ENCODE data around the gene BEND5. TPM values are rescaled to one million over a fixed set of nuclear protein-coding genes. Genes with fewer than 3 reads are reported as not detected.

Gene BEND5
- total RNA-seq, 1 donor from 2014 or later, result 10.6 TPM

DNA sequence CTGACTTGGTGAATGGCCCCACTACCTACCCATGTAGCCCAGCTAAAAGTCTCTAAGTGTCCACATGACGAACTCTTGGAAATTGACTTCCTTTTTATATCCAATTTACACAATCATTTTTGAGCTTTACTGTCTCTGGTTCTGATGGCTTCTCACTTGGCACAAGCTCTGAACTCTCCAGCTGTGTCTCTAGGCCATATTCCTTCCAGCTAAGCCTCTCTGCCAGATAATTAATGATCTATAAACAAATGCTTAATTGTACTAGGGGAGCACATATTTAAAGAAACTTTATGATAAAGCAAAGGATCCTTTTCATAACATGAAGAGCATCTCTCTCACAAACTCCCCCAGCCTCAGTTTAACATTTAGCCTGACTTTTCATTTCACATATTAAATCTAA, 16.3 kb upstream of the BEND5 start:
- DNase-seq (ENCODE audit: extremely low spot score, unreplicated experiment), result no peak
- H3K4me3 Mint-ChIP-seq, result no peak overlapping the region
- TF ChIP-seq, protein P1, sequence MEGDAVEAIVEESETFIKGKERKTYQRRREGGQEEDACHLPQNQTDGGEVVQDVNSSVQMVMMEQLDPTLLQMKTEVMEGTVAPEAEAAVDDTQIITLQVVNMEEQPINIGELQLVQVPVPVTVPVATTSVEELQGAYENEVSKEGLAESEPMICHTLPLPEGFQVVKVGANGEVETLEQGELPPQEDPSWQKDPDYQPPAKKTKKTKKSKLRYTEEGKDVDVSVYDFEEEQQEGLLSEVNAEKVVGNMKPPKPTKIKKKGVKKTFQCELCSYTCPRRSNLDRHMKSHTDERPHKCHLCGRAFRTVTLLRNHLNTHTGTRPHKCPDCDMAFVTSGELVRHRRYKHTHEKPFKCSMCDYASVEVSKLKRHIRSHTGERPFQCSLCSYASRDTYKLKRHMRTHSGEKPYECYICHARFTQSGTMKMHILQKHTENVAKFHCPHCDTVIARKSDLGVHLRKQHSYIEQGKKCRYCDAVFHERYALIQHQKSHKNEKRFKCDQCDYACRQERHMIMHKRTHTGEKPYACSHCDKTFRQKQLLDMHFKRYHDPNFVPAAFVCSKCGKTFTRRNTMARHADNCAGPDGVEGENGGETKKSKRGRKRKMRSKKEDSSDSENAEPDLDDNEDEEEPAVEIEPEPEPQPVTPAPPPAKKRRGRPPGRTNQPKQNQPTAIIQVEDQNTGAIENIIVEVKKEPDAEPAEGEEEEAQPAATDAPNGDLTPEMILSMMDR (conservative IDR thresholded peaks at IDR 0.05), result no peak
- peaks cover 5% of the 10 kb centered on the region for H3K4me1 Mint-ChIP-seq (ENCODE audit: unreplicated experiment)
- no peak overlapping the region for H3K27ac Mint-ChIP-seq
- H3K36me3 Mint-ChIP-seq, result no peaks in the 10 kb centered on the region
- H3K9me3 Mint-ChIP-seq, result peaks cover 4% of the 10 kb centered on the region
- peaks cover 13% of the 10 kb centered on the region for H3K27me3 Mint-ChIP-seq

DNA sequence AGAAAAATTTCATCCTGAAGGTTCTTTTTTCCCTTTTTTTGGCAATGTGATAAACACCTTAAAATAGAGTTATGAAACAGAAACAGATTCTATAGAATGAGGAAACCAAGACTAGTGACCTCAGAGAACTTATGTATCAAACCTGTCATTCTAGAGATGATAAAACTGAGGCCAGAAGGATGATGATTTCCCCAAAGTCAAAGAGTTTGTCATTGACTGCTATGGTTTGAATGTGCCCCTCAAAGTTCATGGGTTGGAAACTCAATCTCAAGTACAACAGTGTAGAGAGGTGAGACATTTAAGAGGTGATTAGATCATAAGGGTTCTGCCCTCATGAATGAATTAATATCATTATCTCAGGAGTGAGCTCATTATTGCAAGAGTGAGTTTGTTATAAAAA, 13.7 kb upstream of the BEND5 start:
- Mint-ChIP-seq H3K27ac (no peak overlapping the region), H3K27me3 (peaks cover 13% of the 10 kb centered on the region), H3K4me1 (ENCODE audit: unreplicated experiment) (peaks cover 5% of the 10 kb centered on the region), H3K36me3 (no peaks in the 10 kb centered on the region), H3K9me3 (peaks cover 4% of the 10 kb centered on the region), H3K4me3 (no peak overlapping the region)
- TF ChIP-seq, protein P1 (conservative IDR thresholded peaks at IDR 0.05), result no peak
- no peak for DNase-seq (ENCODE audit: extremely low spot score, unreplicated experiment)

- TF ChIP-seq, protein P1 (conservative IDR thresholded peaks at IDR 0.05), result no peak
- Mint-ChIP-seq H3K9me3 (peaks cover 4% of the 10 kb centered on the region), H3K36me3 (no peaks in the 10 kb centered on the region), H3K4me3 (no peak overlapping the region), H3K27me3 (peaks cover 13% of the 10 kb centered on the region), H3K4me1 (ENCODE audit: unreplicated experiment) (peaks cover 5% of the 10 kb centered on the region), H3K27ac (no peak overlapping the region)
- DNase-seq (ENCODE audit: extremely low spot score, unreplicated experiment), result no peak
These were observed 13.2 kb upstream of the BEND5 start for GRCh38 chr1:48789903-48790302.

DNA sequence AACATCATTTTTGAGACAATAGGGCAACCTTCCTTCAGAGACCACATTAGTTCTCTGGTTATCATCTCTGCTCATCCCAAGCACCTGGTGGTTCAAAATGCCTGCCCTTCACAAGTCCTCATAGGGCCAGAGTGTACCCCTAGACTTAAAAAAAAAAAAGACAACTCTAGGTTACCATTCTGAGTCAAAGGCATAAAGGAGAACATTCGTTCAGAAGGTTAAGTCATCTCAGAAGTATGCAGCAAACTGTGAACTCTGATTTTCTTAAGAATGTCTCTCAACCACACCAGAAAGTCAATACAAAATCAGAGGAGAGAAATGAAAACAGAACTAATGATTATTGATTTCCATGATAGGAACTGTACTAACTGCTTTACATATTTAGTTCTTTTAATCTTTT, 9.2 kb upstream of the BEND5 start:
- Mint-ChIP-seq H3K27me3 (peaks cover 5% of the 10 kb centered on the region), H3K36me3 (no peaks in the 10 kb centered on the region)

DNA sequence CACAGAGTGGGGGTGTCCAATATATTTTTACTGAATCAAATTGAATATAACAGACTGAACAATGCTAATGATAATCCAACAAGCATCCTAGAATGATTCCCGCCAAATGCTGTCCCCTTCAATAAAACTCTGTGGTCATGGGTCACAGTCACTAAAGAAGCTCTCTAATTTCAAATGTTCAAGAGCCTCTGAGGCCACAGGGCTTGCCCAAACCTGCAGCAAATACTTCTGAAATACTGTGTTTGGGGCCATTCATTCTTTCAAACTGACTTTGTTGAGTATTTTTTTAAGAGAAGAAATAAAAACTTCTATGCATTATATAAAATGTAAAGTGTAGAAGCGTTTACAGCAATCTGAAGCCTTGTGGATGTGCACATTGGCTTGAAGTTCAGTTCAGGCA, 7.6 kb upstream of the BEND5 start:
- H3K27ac Mint-ChIP-seq, result no peak overlapping the region
- DNase-seq (ENCODE audit: extremely low spot score, unreplicated experiment), result no peak
- no peaks in the 10 kb centered on the region for H3K9me3 Mint-ChIP-seq
- H3K4me1 Mint-ChIP-seq (ENCODE audit: unreplicated experiment), result no peaks in the 10 kb centered on the region
- H3K27me3 Mint-ChIP-seq, result peaks cover 12% of the 10 kb centered on the region
- H3K36me3 Mint-ChIP-seq, result no peaks in the 10 kb centered on the region
- H3K4me3 Mint-ChIP-seq, result no peak overlapping the region
- TF ChIP-seq, protein P1 (conservative IDR thresholded peaks at IDR 0.05), result no peak

More for the DNA sequence above, 9.2 kb upstream of the BEND5 start:
- Mint-ChIP-seq H3K9me3 (peaks cover 4% of the 10 kb centered on the region), H3K4me3 (no peak overlapping the region), H3K4me1 (ENCODE audit: unreplicated experiment) (peaks cover 5% of the 10 kb centered on the region), H3K27ac (no peak overlapping the region)
- TF ChIP-seq, protein P1 (conservative IDR thresholded peaks at IDR 0.05), result no peak
- DNase-seq (ENCODE audit: extremely low spot score, unreplicated experiment), result no peak

All from type B pancreatic cell (in vitro differentiated cells).